ENCODE results near the gene PROK1. TPM values are rescaled to one million over a fixed set of nuclear protein-coding genes. Genes with fewer than 3 reads are reported as not detected.

PROK1 gene
- total RNA-seq, 4 donors from 2014 or later = 0.72 to 4.2 TPM; not detected in 2

- Histone ChIP-seq H3K9me3 (no peaks in the 10 kb centered on the region), H3K4me1 (no peaks in the 10 kb centered on the region), H3K4me3 (no peak overlapping the region), H3K36me3 (no peaks in the 10 kb centered on the region), H3K27ac (no peak overlapping the region), H3K27me3 (no peaks in the 10 kb centered on the region)
- 77% methylated on average over 8 of the region's 8 CpGs for WGBS
- TF ChIP-seq POLR2AphosphoS5 (IDR thresholded peaks at IDR 0.05) = no peak
- TF ChIP-seq POLR2A (IDR thresholded peaks at IDR 0.05) = no peak
- no peak for DNase-seq (ENCODE audit: low spot score in 2 of 2)
Observed at GRCh38 chr1:110502402-110503151, 51.6 kb downstream of the PROK1 start.

- H3K4me3 ChIP-seq = no peak overlapping the region
- no peaks in the 10 kb centered on the region for H3K9me3 ChIP-seq
- H3K27ac ChIP-seq = no peak overlapping the region
- H3K27me3 ChIP-seq = no peaks in the 10 kb centered on the region
- no peak for TF ChIP-seq EP300 (IDR thresholded peaks at IDR 0.05)
- TF ChIP-seq, protein P1, sequence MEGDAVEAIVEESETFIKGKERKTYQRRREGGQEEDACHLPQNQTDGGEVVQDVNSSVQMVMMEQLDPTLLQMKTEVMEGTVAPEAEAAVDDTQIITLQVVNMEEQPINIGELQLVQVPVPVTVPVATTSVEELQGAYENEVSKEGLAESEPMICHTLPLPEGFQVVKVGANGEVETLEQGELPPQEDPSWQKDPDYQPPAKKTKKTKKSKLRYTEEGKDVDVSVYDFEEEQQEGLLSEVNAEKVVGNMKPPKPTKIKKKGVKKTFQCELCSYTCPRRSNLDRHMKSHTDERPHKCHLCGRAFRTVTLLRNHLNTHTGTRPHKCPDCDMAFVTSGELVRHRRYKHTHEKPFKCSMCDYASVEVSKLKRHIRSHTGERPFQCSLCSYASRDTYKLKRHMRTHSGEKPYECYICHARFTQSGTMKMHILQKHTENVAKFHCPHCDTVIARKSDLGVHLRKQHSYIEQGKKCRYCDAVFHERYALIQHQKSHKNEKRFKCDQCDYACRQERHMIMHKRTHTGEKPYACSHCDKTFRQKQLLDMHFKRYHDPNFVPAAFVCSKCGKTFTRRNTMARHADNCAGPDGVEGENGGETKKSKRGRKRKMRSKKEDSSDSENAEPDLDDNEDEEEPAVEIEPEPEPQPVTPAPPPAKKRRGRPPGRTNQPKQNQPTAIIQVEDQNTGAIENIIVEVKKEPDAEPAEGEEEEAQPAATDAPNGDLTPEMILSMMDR (IDR thresholded peaks at IDR 0.05) = no peak
- TF ChIP-seq POLR2AphosphoS5 (IDR thresholded peaks at IDR 0.05) = no peak
- TF ChIP-seq POLR2A (IDR thresholded peaks at IDR 0.05) = no peak
- no peaks in the 10 kb centered on the region for H3K4me1 ChIP-seq
- H3K36me3 ChIP-seq = no peaks in the 10 kb centered on the region
- DNase-seq (ENCODE audit: low spot score in 2 of 2) = no peak
- 81% methylated on average over 5 of the region's 5 CpGs for WGBS
Observed at GRCh38 chr1:110503471-110503870, 52.5 kb downstream of the PROK1 start.

DNA sequence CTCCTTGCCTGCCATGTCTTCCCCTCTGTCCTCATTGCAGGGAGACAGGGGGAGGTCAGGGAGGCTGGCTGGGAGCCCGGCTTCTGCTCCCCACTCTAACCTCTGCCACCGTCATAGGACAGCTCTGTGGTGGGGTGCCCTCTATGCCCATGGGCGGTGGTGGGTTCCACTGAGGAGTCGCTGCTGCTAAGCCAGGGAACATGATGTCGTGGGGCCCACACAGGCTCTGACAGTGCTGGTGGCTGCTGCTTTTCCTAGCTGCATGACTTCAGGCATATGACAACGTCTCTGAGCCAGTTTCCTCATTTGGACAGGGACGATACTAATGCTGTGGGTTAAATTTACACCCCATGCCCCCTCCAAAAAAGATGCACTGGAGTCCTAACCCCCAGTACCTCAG is 53.3 kb downstream of the PROK1 start:
- WGBS = 63% methylated on average over 3 of the region's 7 CpGs
- TF ChIP-seq, protein P1 (IDR thresholded peaks at IDR 0.05) = no peak
- no peak for TF ChIP-seq EP300 (IDR thresholded peaks at IDR 0.05)
- TF ChIP-seq POLR2AphosphoS5 (IDR thresholded peaks at IDR 0.05) = no peak
- no peak for TF ChIP-seq POLR2A (IDR thresholded peaks at IDR 0.05)
- no peak for DNase-seq (ENCODE audit: low spot score in 2 of 2)

GRCh38 chr1:110505596-110505995 is 54.6 kb downstream of the PROK1 start:
- no peaks in the 10 kb centered on the region for H3K4me1 ChIP-seq
- DNase-seq (ENCODE audit: low spot score in 2 of 2) = no peak
- WGBS = 37% methylated on average over 3 of the region's 3 CpGs

More for the DNA sequence above, 53.3 kb downstream of the PROK1 start:
- Histone ChIP-seq H3K36me3 (no peaks in the 10 kb centered on the region), H3K27ac (no peak overlapping the region), H3K9me3 (no peaks in the 10 kb centered on the region), H3K4me3 (no peak overlapping the region), H3K27me3 (no peaks in the 10 kb centered on the region), H3K4me1 (no peaks in the 10 kb centered on the region)

GRCh38 chr1:110506541-110506940 is 55.6 kb downstream of the PROK1 start:
- no peak for DNase-seq (ENCODE audit: low spot score in 2 of 2)
- Histone ChIP-seq H3K36me3 (no peaks in the 10 kb centered on the region), H3K9me3 (no peaks in the 10 kb centered on the region), H3K27ac (no peak overlapping the region), H3K4me3 (no peak overlapping the region), H3K4me1 (no peaks in the 10 kb centered on the region), H3K27me3 (no peaks in the 10 kb centered on the region)
- TF ChIP-seq EP300 (IDR thresholded peaks at IDR 0.05) (no peak), POLR2AphosphoS5 (IDR thresholded peaks at IDR 0.05) (no peak), POLR2A (IDR thresholded peaks at IDR 0.05) (no peak)
- TF ChIP-seq, protein P1 (IDR thresholded peaks at IDR 0.05) = no peak
- WGBS = 94% methylated on average over 4 of the region's 4 CpGs

More at GRCh38 chr1:110505596-110505995, 54.6 kb downstream of the PROK1 start:
- H3K36me3 ChIP-seq = no peaks in the 10 kb centered on the region
- TF ChIP-seq POLR2A (IDR thresholded peaks at IDR 0.05) = no peak
- no peak for TF ChIP-seq POLR2AphosphoS5 (IDR thresholded peaks at IDR 0.05)
- TF ChIP-seq EP300 (IDR thresholded peaks at IDR 0.05) = no peak
- TF ChIP-seq, protein P1 (IDR thresholded peaks at IDR 0.05) = no peak
- no peak overlapping the region for H3K4me3 ChIP-seq
- H3K27ac ChIP-seq = no peak overlapping the region
- no peaks in the 10 kb centered on the region for H3K9me3 ChIP-seq
- H3K27me3 ChIP-seq = no peaks in the 10 kb centered on the region

Other genes with a start within 250 kb of the PROK1 start
- gene KCNC4, start 240.8 kb upstream of the PROK1 start, total RNA-seq = 10 to 100 TPM in 1 of 4 donors, 1 to 10 TPM in 3; 4.5 to 15.8 (median 7.4) TPM
- gene RBM15, start 111.8 kb upstream of the PROK1 start, total RNA-seq = 10 to 100 TPM; 27.4 to 51.2 (median 32.7) TPM
- gene SLC16A4, start 60.1 kb upstream of the PROK1 start, total RNA-seq = 1 to 10 TPM in 3 of 4 donors, under 1 TPM in 1; 0.52 to 2.1 (median 1.9) TPM
- 10 to 100 TPM; 53.7 to 81.2 (median 63.3) TPM for gene LAMTOR5, start 43.5 kb upstream of the PROK1 start, total RNA-seq
- not detected for gene KCNA10, start 68.0 kb downstream of the PROK1 start, total RNA-seq
- under 1 TPM; 0.34 to 0.97 (median 0.54) TPM for gene KCNA2, start 155.2 kb downstream of the PROK1 start, total RNA-seq
- 1 to 10 TPM in 1 of 4 donors, under 1 TPM in 2, not detected in 1; 0.34 to 1.4 (median 0.80) TPM for gene KCNA3, start 223.8 kb downstream of the PROK1 start, total RNA-seq

All from suprapubic skin (tissue), 4 donors.